ENCODE measurements around the gene POM121L12. TPM values are rescaled to one million over a fixed set of nuclear protein-coding genes. Genes with fewer than 3 reads are reported as not detected.

POM121L12 gene
- total RNA-seq, 1 donor from 2014 or later: not detected

GRCh38 chr7:53048638-53049037, 13.2 kb downstream of the POM121L12 start:
- no peak overlapping the region for H3K27ac ChIP-seq
- H3K4me3 ChIP-seq: no peak overlapping the region
- no peaks in the 10 kb centered on the region for H3K36me3 ChIP-seq
- H3K9me3 ChIP-seq: no peaks in the 10 kb centered on the region
- DNase-seq (no peak), ATAC-seq (no peak)
- no peaks in the 10 kb centered on the region for H3K27me3 ChIP-seq
- TF ChIP-seq CTCF (IDR thresholded peaks at IDR 0.05): no peak
- H3K4me1 ChIP-seq: no peaks in the 10 kb centered on the region
- intact Hi-C loops (cut with DNase I): no loop called here

- TF ChIP-seq CTCF (IDR thresholded peaks at IDR 0.05): no peak
- DNase-seq: no peak
- H3K9me3 ChIP-seq: no peaks in the 10 kb centered on the region
- no peak overlapping the region for H3K4me3 ChIP-seq
- no peaks in the 10 kb centered on the region for H3K36me3 ChIP-seq
- intact Hi-C loops (cut with DNase I): no loop called here
- no peaks in the 10 kb centered on the region for H3K27me3 ChIP-seq
- H3K27ac ChIP-seq: no peak overlapping the region
- no peaks in the 10 kb centered on the region for H3K4me1 ChIP-seq
- ATAC-seq: no peak
Observed at GRCh38 chr7:53050433-53050832, 15.0 kb downstream of the POM121L12 start.

- DNase-seq (no peak), ATAC-seq (no peak)
- H3K27me3 ChIP-seq: no peaks in the 10 kb centered on the region
- H3K4me3 ChIP-seq: no peak overlapping the region
- H3K36me3 ChIP-seq: no peaks in the 10 kb centered on the region
- intact Hi-C loops (cut with DNase I): no loop called here
- TF ChIP-seq CTCF (IDR thresholded peaks at IDR 0.05): no peak
- H3K9me3 ChIP-seq: no peaks in the 10 kb centered on the region
- H3K4me1 ChIP-seq: no peaks in the 10 kb centered on the region
- H3K27ac ChIP-seq: no peak overlapping the region
Observed at GRCh38 chr7:53059591-53059990, 24.2 kb downstream of the POM121L12 start.

GRCh38 chr7:53060066-53060465, 24.6 kb downstream of the POM121L12 start:
- ATAC-seq: no peak
- no peak overlapping the region for H3K4me3 ChIP-seq
- H3K27me3 ChIP-seq: no peaks in the 10 kb centered on the region
- no peak overlapping the region for H3K27ac ChIP-seq
- DNase-seq: no peak
- intact Hi-C loops (cut with DNase I): no loop called here
- no peaks in the 10 kb centered on the region for H3K36me3 ChIP-seq
- no peaks in the 10 kb centered on the region for H3K4me1 ChIP-seq
- TF ChIP-seq CTCF (IDR thresholded peaks at IDR 0.05): no peak
- no peaks in the 10 kb centered on the region for H3K9me3 ChIP-seq

- no peaks in the 10 kb centered on the region for H3K9me3 ChIP-seq
- ATAC-seq: no peak
- no peak for DNase-seq
- no peak for TF ChIP-seq CTCF (IDR thresholded peaks at IDR 0.05)
- intact Hi-C loops (cut with DNase I): no loop called here
- H3K27ac ChIP-seq: no peak overlapping the region
- H3K27me3 ChIP-seq: no peaks in the 10 kb centered on the region
- H3K4me1 ChIP-seq: no peaks in the 10 kb centered on the region
- H3K36me3 ChIP-seq: no peaks in the 10 kb centered on the region
- H3K4me3 ChIP-seq: no peak overlapping the region
Observed at GRCh38 chr7:53062796-53063195, 27.4 kb downstream of the POM121L12 start.

- Histone ChIP-seq H3K4me1 (no peaks in the 10 kb centered on the region), H3K9me3 (peaks cover 3% of the 10 kb centered on the region), H3K27me3 (no peaks in the 10 kb centered on the region), H3K36me3 (no peaks in the 10 kb centered on the region), H3K4me3 (no peak overlapping the region), H3K27ac (no peak overlapping the region)
- ATAC-seq: no peak
- no peak for TF ChIP-seq CTCF (IDR thresholded peaks at IDR 0.05)
- intact Hi-C loops (cut with DNase I): no loop called here
- no peak for DNase-seq
Observed at GRCh38 chr7:53068673-53069072, 33.2 kb downstream of the POM121L12 start.

Data from upper lobe of right lung (tissue), 1 donor.